Thyroid gland (tissue), 4 donors: ENCODE measurements around the gene RFPL2.
"Not testable (repeated sequence)": the region's sequence is repeated elsewhere in the genome, so short reads cannot be mapped to it uniquely, and the experiment has no call there.

Experiments used
- POLR2A ChIP-seq, 2 donors: fragments of 450-650 bp; IDR thresholded peaks; one replicate each; pipeline ENCODE4 v1.6.1; 2017; ENCODE audit warnings: antibody characterized with exemption in 2 of 2, mild to moderate bottlenecking in 2 of 2, moderate library complexity in 1 of 2
- TF ChIP-seq, protein P1 (sequence below), 6 experiments: fragments of 200-600 bp in 3 of 6; fragments of 450-650 bp in 3 of 6; sonication (generic) in 3 of 6; IDR thresholded peaks; one replicate each; pipeline ENCODE4 v1.5.1; 2016 to 2019; ENCODE audit warnings: antibody characterized with exemption in 6 of 6, mild to moderate bottlenecking in 2 of 6, inconsistent platforms in 1 of 6, moderate library complexity in 1 of 6

DNA sequence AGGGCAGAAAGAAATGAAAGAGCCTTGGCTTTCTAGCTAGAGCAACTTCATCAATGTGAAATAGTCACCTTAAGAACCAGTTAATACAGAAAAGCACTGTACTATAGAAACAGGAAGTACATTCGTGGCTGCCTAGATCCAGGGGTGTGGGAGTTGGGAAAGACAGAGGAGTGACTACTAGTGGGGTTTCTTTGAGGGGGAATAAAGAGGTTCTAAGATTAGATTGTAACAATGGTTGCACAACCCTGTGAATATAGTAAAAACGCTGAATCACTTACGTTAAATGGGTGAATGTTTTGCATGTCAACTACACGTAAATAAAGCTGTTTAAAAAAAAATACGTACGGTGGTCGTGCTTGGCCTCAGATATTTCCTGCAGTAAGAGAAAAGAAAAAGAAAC is 54.2 kb downstream of the RFPL2 start:
- TF ChIP-seq, protein P1, sequence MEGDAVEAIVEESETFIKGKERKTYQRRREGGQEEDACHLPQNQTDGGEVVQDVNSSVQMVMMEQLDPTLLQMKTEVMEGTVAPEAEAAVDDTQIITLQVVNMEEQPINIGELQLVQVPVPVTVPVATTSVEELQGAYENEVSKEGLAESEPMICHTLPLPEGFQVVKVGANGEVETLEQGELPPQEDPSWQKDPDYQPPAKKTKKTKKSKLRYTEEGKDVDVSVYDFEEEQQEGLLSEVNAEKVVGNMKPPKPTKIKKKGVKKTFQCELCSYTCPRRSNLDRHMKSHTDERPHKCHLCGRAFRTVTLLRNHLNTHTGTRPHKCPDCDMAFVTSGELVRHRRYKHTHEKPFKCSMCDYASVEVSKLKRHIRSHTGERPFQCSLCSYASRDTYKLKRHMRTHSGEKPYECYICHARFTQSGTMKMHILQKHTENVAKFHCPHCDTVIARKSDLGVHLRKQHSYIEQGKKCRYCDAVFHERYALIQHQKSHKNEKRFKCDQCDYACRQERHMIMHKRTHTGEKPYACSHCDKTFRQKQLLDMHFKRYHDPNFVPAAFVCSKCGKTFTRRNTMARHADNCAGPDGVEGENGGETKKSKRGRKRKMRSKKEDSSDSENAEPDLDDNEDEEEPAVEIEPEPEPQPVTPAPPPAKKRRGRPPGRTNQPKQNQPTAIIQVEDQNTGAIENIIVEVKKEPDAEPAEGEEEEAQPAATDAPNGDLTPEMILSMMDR (IDR thresholded peaks at IDR 0.05), result not testable (repeated sequence)
- TF ChIP-seq POLR2A (IDR thresholded peaks at IDR 0.05), result not testable (repeated sequence)
